ENCODE measurements around the gene SPACA5B.

DNA sequence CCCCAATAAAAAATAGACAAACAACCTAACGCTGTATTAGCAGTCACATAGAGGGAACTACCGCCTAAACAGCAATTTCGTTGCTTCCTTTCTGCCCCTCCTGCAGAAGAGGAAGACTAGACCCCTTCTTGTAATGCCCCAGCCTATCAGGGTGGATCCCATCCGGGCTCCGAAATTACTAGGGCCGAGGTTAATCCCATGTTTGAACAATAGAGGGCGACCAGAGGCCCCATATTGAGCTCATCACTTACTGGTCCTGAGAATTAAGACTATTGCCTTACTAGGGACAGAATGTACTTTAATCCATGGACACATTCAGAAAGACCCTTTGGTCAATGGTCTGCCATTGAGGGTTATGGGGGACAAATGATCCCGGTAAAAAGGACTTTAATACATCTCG lies 47.2 kb upstream of the SPACA5B start:
- TF ChIP-seq, protein P1, sequence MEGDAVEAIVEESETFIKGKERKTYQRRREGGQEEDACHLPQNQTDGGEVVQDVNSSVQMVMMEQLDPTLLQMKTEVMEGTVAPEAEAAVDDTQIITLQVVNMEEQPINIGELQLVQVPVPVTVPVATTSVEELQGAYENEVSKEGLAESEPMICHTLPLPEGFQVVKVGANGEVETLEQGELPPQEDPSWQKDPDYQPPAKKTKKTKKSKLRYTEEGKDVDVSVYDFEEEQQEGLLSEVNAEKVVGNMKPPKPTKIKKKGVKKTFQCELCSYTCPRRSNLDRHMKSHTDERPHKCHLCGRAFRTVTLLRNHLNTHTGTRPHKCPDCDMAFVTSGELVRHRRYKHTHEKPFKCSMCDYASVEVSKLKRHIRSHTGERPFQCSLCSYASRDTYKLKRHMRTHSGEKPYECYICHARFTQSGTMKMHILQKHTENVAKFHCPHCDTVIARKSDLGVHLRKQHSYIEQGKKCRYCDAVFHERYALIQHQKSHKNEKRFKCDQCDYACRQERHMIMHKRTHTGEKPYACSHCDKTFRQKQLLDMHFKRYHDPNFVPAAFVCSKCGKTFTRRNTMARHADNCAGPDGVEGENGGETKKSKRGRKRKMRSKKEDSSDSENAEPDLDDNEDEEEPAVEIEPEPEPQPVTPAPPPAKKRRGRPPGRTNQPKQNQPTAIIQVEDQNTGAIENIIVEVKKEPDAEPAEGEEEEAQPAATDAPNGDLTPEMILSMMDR (IDR thresholded peaks at IDR 0.05; ENCODE audit: poor library complexity), result peak; percentile 45
- TF ChIP-seq EZH2 (IDR thresholded peaks at IDR 0.05; ENCODE audit: borderline replicate concordance), result no peak

All from hepatocyte (in vitro differentiated cells).